ENCODE results near the gene SERAC1.

DNA sequence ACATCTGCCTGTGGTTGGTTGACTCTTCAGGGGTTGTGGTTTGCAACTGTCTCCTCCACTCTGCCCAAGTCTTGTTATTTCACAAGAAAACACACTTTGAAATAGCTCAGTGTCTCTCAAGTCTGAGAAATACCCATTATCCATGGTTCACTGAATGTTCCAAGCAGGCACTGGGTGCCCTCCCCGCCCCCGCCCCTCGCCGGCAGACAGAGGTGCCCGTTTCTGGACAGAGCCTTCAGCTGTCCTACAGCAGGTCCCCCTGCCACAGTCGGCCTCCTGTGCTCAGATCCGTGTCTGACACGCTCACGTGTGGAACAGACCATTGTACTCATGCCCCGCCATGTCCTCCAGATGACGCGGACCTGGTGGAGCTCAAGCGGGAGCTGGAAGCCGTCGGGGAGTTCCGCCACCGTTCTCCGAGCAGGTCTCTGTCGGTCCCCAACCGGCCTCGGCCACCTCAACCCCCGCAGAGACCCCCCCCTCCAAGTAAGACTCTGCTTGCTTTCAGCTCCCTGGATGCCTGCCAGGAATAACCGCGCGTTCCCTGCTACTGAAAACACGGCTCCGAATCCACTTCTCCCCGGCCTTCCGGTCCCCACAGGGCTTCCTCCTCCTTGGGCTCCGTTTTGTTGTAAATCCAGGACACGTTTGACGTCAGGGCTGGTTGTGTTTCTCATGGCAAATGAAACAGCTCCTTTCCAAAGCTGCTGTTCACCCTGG is 81.4 kb downstream of the SERAC1 start:
- TF ChIP-seq POLR2A (IDR thresholded peaks at IDR 0.05; ENCODE audit: low read length) (no peak), HDAC2 (IDR thresholded peaks at IDR 0.05) (no peak), ESRRA (IDR thresholded peaks at IDR 0.05; ENCODE audit: borderline replicate concordance, low read length) (no peak), SREBF2 (IDR thresholded peaks at IDR 0.05) (no peak), CTCF (IDR thresholded peaks at IDR 0.05) (no peak), MYC (IDR thresholded peaks at IDR 0.05; ENCODE audit: borderline replicate concordance, low read length) (no peak), MAFK (IDR thresholded peaks at IDR 0.05; ENCODE audit: partially characterized antibody) (no peak), CEBPB (IDR thresholded peaks at IDR 0.05) (no peak)
- TF ChIP-seq, protein P1, sequence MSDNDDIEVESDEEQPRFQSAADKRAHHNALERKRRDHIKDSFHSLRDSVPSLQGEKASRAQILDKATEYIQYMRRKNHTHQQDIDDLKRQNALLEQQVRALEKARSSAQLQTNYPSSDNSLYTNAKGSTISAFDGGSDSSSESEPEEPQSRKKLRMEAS (IDR thresholded peaks at IDR 0.05), result no peak
- TF ChIP-seq, protein P2, sequence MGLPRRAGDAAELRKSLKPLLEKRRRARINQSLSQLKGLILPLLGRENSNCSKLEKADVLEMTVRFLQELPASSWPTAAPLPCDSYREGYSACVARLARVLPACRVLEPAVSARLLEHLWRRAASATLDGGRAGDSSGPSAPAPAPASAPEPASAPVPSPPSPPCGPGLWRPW (IDR thresholded peaks at IDR 0.05), result no peak

Data from A549 (cell line).